IPS DF 6.9 (cell line): Measurements from ENCODE around the gene C17orf50.

Experiments used
- DNase-seq: peaks from one replicate; pipeline ENCODE4 v3.0.0-alpha.2; 2013; ENCODE audit warnings: low read depth, low spot score
- H3K27ac ChIP-seq: one replicate; pipeline ENCODE4 v1.5.1; 2013; ENCODE audit warnings: low read length, control low read depth
- H3K27me3 ChIP-seq: 2 replicates; pipeline ENCODE4 v1.6.1; 2013; ENCODE audit warnings: mild to moderate bottlenecking, low read length; ENCODE audit not compliant: control insufficient read depth, insufficient read depth
- H3K36me3 ChIP-seq: 2 replicates; pipeline ENCODE4 v1.6.1; 2013; ENCODE audit warnings: low read length; ENCODE audit not compliant: control insufficient read depth, insufficient read depth
- H3K4me1 ChIP-seq: 2 replicates; pipeline ENCODE4 v1.6.1; 2013; ENCODE audit warnings: low read length; ENCODE audit not compliant: control insufficient read depth, insufficient read depth
- H3K4me3 ChIP-seq: 2 replicates; pipeline ENCODE4 v1.5.1; 2013; ENCODE audit warnings: mild to moderate bottlenecking, low read length
- H3K9me3 ChIP-seq: 2 replicates; pipeline ENCODE4 v1.6.1; 2013; ENCODE audit warnings: low read length, inconsistent platforms; ENCODE audit not compliant: control insufficient read depth, insufficient read depth
- WGBS: extraction: QIAGEN DNeasy Blood & Tissue Kit; methylation state at CpG from one replicate; pipeline ENCODE4 v1.1.7; 2013; ENCODE audit warnings: mixed read lengths, missing lambda C conversion rate; ENCODE audit not compliant: insufficient read length, insufficient coverage; 5-methylcytosine and 5-hydroxymethylcytosine counted together

The C17orf50 gene

GRCh38 chr17:35796942-35797341, 36.3 kb downstream of the C17orf50 start:
- Histone ChIP-seq H3K4me1 (0 out of 2 replicates have a peak, but pooled peaks cover 1% of the 10 kb centered on the region), H3K9me3 (no peaks in the 10 kb centered on the region), H3K27me3 (peaks cover 27% of the 10 kb centered on the region), H3K36me3 (peaks cover 4% of the 10 kb centered on the region; the same call in 1 of the 2 replicates), H3K4me3 (no peak overlapping the region), H3K27ac (no peak overlapping the region)
- DNase-seq: no peak
- WGBS: no CpG with 5 or more reads among the region's 1 CpG

- H3K9me3 ChIP-seq: no peaks in the 10 kb centered on the region
- peaks cover 4% of the 10 kb centered on the region; the same call in 1 of the 2 replicates for H3K36me3 ChIP-seq
- no peak for DNase-seq
- no peak overlapping the region for H3K4me3 ChIP-seq
- peaks cover 27% of the 10 kb centered on the region for H3K27me3 ChIP-seq
- H3K4me1 ChIP-seq: 0 out of 2 replicates have a peak, but pooled peaks cover 1% of the 10 kb centered on the region
- H3K27ac ChIP-seq: no peak overlapping the region
- no CpG with 5 or more reads among the region's 4 CpGs for WGBS
Measured at GRCh38 chr17:35797370-35797769, 36.7 kb downstream of the C17orf50 start.

GRCh38 chr17:35797918-35798317, 37.2 kb downstream of the C17orf50 start:
- Histone ChIP-seq H3K36me3 (peaks cover 4% of the 10 kb centered on the region; the same call in 1 of the 2 replicates), H3K27me3 (peaks cover 27% of the 10 kb centered on the region), H3K27ac (no peak overlapping the region), H3K9me3 (no peaks in the 10 kb centered on the region), H3K4me3 (no peak overlapping the region), H3K4me1 (0 out of 2 replicates have a peak, but pooled peaks cover 1% of the 10 kb centered on the region)
- no CpG with 5 or more reads among the region's 5 CpGs for WGBS
- no peak for DNase-seq

GRCh38 chr17:35799942-35800341, 39.3 kb downstream of the C17orf50 start:
- H3K27ac ChIP-seq: no peak overlapping the region
- no peak overlapping the region for H3K4me3 ChIP-seq
- H3K4me1 ChIP-seq: 0 out of 2 replicates have a peak, but pooled peaks cover 1% of the 10 kb centered on the region
- H3K9me3 ChIP-seq: no peaks in the 10 kb centered on the region
- peaks cover 15% of the 10 kb centered on the region for H3K27me3 ChIP-seq
- no peak for DNase-seq
- H3K36me3 ChIP-seq: peaks cover 4% of the 10 kb centered on the region; the same call in 1 of the 2 replicates

GRCh38 chr17:35801583-35802224, 41.0 kb downstream of the C17orf50 start:
- Histone ChIP-seq H3K4me3 (no peak overlapping the region), H3K27ac (no peak overlapping the region), H3K9me3 (no peaks in the 10 kb centered on the region), H3K36me3 (no peaks in the 10 kb centered on the region), H3K27me3 (peaks cover 1% of the 10 kb centered on the region; the same call in 1 of the 2 replicates), H3K4me1 (no peaks in the 10 kb centered on the region)
- no peak for DNase-seq
- no CpG with 5 or more reads among the region's 9 CpGs for WGBS

GRCh38 chr17:35804658-35805192, 44.0 kb downstream of the C17orf50 start:
- Histone ChIP-seq H3K36me3 (no peaks in the 10 kb centered on the region), H3K9me3 (no peaks in the 10 kb centered on the region), H3K4me3 (no peak overlapping the region), H3K27me3 (no peaks in the 10 kb centered on the region), H3K27ac (no peak overlapping the region), H3K4me1 (no peaks in the 10 kb centered on the region)
- DNase-seq: peak; percentile 72
- WGBS: no CpG with 5 or more reads among the region's 1 CpG

GRCh38 chr17:35807371-35808144, 46.9 kb downstream of the C17orf50 start:
- H3K36me3 ChIP-seq: no peaks in the 10 kb centered on the region
- no peak overlapping the region for H3K27ac ChIP-seq
- no peak for DNase-seq
- no peak overlapping the region for H3K4me3 ChIP-seq
- WGBS: no CpG with 5 or more reads among the region's 7 CpGs
- no peaks in the 10 kb centered on the region for H3K4me1 ChIP-seq
- H3K9me3 ChIP-seq: no peaks in the 10 kb centered on the region
- no peaks in the 10 kb centered on the region for H3K27me3 ChIP-seq

- no peak overlapping the region for H3K27ac ChIP-seq
- H3K9me3 ChIP-seq: no peaks in the 10 kb centered on the region
- H3K4me1 ChIP-seq: no peaks in the 10 kb centered on the region
- WGBS: no CpG with 5 or more reads among the region's 19 CpGs
- peak overlapping the region; percentile 58; the same call in 1 of the 2 replicates for H3K4me3 ChIP-seq
- DNase-seq: no peak
- no peaks in the 10 kb centered on the region for H3K36me3 ChIP-seq
- no peaks in the 10 kb centered on the region for H3K27me3 ChIP-seq
Measured at GRCh38 chr17:35808240-35808961, 47.7 kb downstream of the C17orf50 start.

- Histone ChIP-seq H3K27me3 (no peaks in the 10 kb centered on the region), H3K27ac (no peak within 1 kb of the TSS), H3K9me3 (no peaks in the 10 kb centered on the region), H3K4me1 (no peaks in the 10 kb centered on the region), H3K36me3 (no peaks in the 10 kb centered on the region), H3K4me3 (peak within 1 kb of the TSS; percentile 77)
- peak; percentile 91 for DNase-seq
- no CpG with 5 or more reads among the region's 71 CpGs for WGBS
Measured at GRCh38 chr17:35808962-35809854, 48.5 kb downstream of the C17orf50 start, which contains the start of gene TAF15. TAF15 (plus strand) TSS chr17:35809484; CDS start chr17:35809570, 86 bp downstream.
